WI38 (cell line): ENCODE measurements around the gene ADGRV1.
"Not testable (repeated sequence)": the region's sequence is repeated elsewhere in the genome, so short reads cannot be mapped to it uniquely, and the experiment has no call there.

Experiments used
- H3K4me3 ChIP-seq: 2 replicates; pipeline ENCODE4 v1.5.1; 2011; ENCODE audit warnings: low read depth, mild to moderate bottlenecking, control low read depth, low read length
- CTCF ChIP-seq: IDR thresholded peaks from 2 replicates; pipeline ENCODE4 v1.5.1; 2012; ENCODE audit warnings: low read depth, mild to moderate bottlenecking, control low read depth, low read length

The ADGRV1 gene

GRCh38 chr5:90830058-90830457, 271.5 kb downstream of the ADGRV1 start:
- H3K4me3 ChIP-seq = no peak overlapping the region
- TF ChIP-seq CTCF = no peak

- no peak for TF ChIP-seq CTCF
- H3K4me3 ChIP-seq = no peak overlapping the region
Measured at GRCh38 chr5:90833753-90834152, 275.2 kb downstream of the ADGRV1 start.

GRCh38 chr5:90834711-90835110, 276.1 kb downstream of the ADGRV1 start:
- no peak for TF ChIP-seq CTCF
- H3K4me3 ChIP-seq = no peak overlapping the region

GRCh38 chr5:90843443-90843842, 284.8 kb downstream of the ADGRV1 start:
- TF ChIP-seq CTCF = no peak
- H3K4me3 ChIP-seq = no peak overlapping the region

- no peak overlapping the region for H3K4me3 ChIP-seq
- TF ChIP-seq CTCF = no peak
Measured at GRCh38 chr5:90844931-90845330, 286.3 kb downstream of the ADGRV1 start.

GRCh38 chr5:90845723-90846554, 287.3 kb downstream of the ADGRV1 start:
- no peak for TF ChIP-seq CTCF
- H3K4me3 ChIP-seq = no peak overlapping the region

- H3K4me3 ChIP-seq = not testable (repeated sequence)
Measured at GRCh38 chr5:90847606-90848005, 289.0 kb downstream of the ADGRV1 start.

GRCh38 chr5:90849939-90850338, 291.3 kb downstream of the ADGRV1 start:
- H3K4me3 ChIP-seq = no peak overlapping the region
- no peak for TF ChIP-seq CTCF
